Measurements from ENCODE around the gene F5.

Gene F5

GRCh38 chr1:169495916-169496315 lies 90.4 kb downstream of the F5 start:
- TF ChIP-seq CTCF (IDR thresholded peaks at IDR 0.05), result no peak

- TF ChIP-seq CTCF (IDR thresholded peaks at IDR 0.05), result no peak
Measured at GRCh38 chr1:169495046-169495775, 91.1 kb downstream of the F5 start.

GRCh38 chr1:169494343-169494742 lies 91.9 kb downstream of the F5 start:
- no peak for TF ChIP-seq CTCF (IDR thresholded peaks at IDR 0.05)

GRCh38 chr1:169493251-169493650 lies 93.0 kb downstream of the F5 start:
- TF ChIP-seq CTCF (IDR thresholded peaks at IDR 0.05), result no peak

GRCh38 chr1:169491845-169492281 lies 94.4 kb downstream of the F5 start:
- TF ChIP-seq CTCF (IDR thresholded peaks at IDR 0.05), result no peak

GRCh38 chr1:169488157-169488556 lies 98.1 kb downstream of the F5 start:
- no peak for TF ChIP-seq CTCF (IDR thresholded peaks at IDR 0.05)

- TF ChIP-seq CTCF (IDR thresholded peaks at IDR 0.05), result no peak
Measured at GRCh38 chr1:169487561-169487960, 98.7 kb downstream of the F5 start.

- TF ChIP-seq CTCF (IDR thresholded peaks at IDR 0.05), result no peak
Measured at GRCh38 chr1:169487133-169487532, 99.1 kb downstream of the F5 start.
